Spleen (tissue), 7 donors: ENCODE results near the gene RNASE1.

Source experiments
- POLR2AphosphoS5 ChIP-seq, 3 donors: sonication (generic); formaldehyde crosslinking; IDR thresholded peaks; one replicate each; pipeline ENCODE4 v1.5.1; 2017; ENCODE audit warnings: antibody characterized with exemption in 3 of 3
- TF ChIP-seq, protein P1 (sequence below), 11 experiments: fragments of 200-600 bp in 7 of 11; fragments of 450-650 bp in 4 of 11; sonication (generic) in 4 of 11; IDR thresholded peaks in 8 of 11; conservative IDR thresholded peaks in 3 of 11; 1 replicate in 7 of 11; 2 replicates in 4 of 11; pipeline versions ENCODE4 v1.4.0 to v1.8.0; 2016 to 2021; ENCODE audit warnings: antibody characterized with exemption in 11 of 11, inconsistent platforms in 4 of 11, mild to moderate bottlenecking in 1 of 11
- donor health status: DM: no; HTN: no; CAD: no; lungs with moderate emphysema.
- donor health status: DM: no; HTN: no; CAD: no.
- donor health status: DM: no; HTN: no; CAD: no.

DNA sequence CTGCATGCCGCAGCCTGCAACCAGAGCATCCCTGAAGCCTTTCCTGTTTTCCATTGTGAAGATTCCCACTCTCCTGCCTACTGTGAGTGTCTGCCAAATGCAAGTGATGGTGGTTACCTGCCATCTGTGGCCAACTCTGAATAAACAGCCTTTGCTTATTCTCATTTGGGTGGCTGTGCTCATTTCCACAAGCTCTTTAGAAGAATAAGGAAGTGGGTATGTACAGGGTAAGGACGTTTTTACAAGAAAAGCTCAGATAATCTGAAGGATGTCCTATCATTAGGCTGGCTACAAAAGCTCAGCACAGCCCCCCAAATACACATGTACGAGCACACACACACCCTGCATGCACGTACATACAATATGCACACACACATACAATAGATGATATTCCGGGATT lies 7.3 kb upstream of the RNASE1 start:
- TF ChIP-seq, protein P1, sequence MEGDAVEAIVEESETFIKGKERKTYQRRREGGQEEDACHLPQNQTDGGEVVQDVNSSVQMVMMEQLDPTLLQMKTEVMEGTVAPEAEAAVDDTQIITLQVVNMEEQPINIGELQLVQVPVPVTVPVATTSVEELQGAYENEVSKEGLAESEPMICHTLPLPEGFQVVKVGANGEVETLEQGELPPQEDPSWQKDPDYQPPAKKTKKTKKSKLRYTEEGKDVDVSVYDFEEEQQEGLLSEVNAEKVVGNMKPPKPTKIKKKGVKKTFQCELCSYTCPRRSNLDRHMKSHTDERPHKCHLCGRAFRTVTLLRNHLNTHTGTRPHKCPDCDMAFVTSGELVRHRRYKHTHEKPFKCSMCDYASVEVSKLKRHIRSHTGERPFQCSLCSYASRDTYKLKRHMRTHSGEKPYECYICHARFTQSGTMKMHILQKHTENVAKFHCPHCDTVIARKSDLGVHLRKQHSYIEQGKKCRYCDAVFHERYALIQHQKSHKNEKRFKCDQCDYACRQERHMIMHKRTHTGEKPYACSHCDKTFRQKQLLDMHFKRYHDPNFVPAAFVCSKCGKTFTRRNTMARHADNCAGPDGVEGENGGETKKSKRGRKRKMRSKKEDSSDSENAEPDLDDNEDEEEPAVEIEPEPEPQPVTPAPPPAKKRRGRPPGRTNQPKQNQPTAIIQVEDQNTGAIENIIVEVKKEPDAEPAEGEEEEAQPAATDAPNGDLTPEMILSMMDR (IDR thresholded peaks at IDR 0.05 in 8 of 11, conservative IDR thresholded peaks at IDR 0.05 in 3 of 11), result no peak
- no peak for TF ChIP-seq POLR2AphosphoS5 (IDR thresholded peaks at IDR 0.05)
